Body of pancreas (tissue), 4 donors: ENCODE measurements around the gene IGSF21. TPM values are rescaled to one million over a fixed set of nuclear protein-coding genes. Genes with fewer than 3 reads are reported as not detected.

Source experiments
- ATAC-seq: fragments of 150-250 bp; one replicate; pipeline ENCODE4 v1.9.1; 2016
- DNase-seq, 4 donors: peaks; one replicate each; pipeline ENCODE4 v3.0.0-alpha.2; 2019
- H3K27ac ChIP-seq, 4 donors: fragments of 200-600 bp; sonication (generic); 1 replicate in 3 of 4; 2 replicates in 1 of 4; pipeline versions ENCODE4 v1.5.1 to v1.6.1; 2016 to 2019; ENCODE audit warnings: mild to moderate bottlenecking in 1 of 4, mixed read lengths in 1 of 4, moderate library complexity in 1 of 4
- H3K27me3 ChIP-seq, 2 donors: fragments of 200-600 bp; sonication (generic); one replicate each; pipeline ENCODE4 v1.6.0; 2016; ENCODE audit warnings: mild to moderate bottlenecking in 1 of 2
- H3K36me3 ChIP-seq, 2 donors: fragments of 200-600 bp; sonication (generic); replicated peaks in 1 of 2; 2 replicates each; pipeline ENCODE4 v1.5.1; 2016; ENCODE audit warnings: low read depth in 2 of 2; ENCODE audit not compliant: insufficient read depth in 1 of 2
- H3K4me1 ChIP-seq: fragments of 200-600 bp; sonication (generic); one replicate; pipeline ENCODE4 v1.6.0; 2016
- H3K4me3 ChIP-seq, 2 donors: fragments of 200-600 bp; sonication (generic); 1 replicate in 1 of 2; 2 replicates in 1 of 2; pipeline ENCODE4 v1.5.1; 2016 to 2019
- H3K9me3 ChIP-seq, 3 donors: fragments of 200-600 bp; sonication (generic); 1 replicate in 2 of 3; 2 replicates in 1 of 3; pipeline ENCODE4 v1.5.1; 2016
- POLR2A ChIP-seq, 3 donors: fragments of 450-650 bp; IDR thresholded peaks; one replicate each; pipeline ENCODE4 v1.6.1; 2016; ENCODE audit warnings: antibody characterized with exemption in 3 of 3, mild to moderate bottlenecking in 2 of 3
- WGBS, 2 donors: methylation state at CpG; one replicate each; pipeline ENCODE4 v1.1.5; 2017; 5-methylcytosine and 5-hydroxymethylcytosine counted together
- intact Hi-C: fragments of 100-400 bp; cut with DNase I; formaldehyde crosslinking; loops from one replicate; pipeline ENCODE4 v1.15.1; 2023
- total RNA-seq, 2 donors: library from RNA; depleted of rRNA; stranded (reverse); fragments of >200 nt; gene quantifications; one replicate each; pipeline ENCODE4 v1.1.0, GENCODE V29; 2016
- TF ChIP-seq, protein P1 (sequence below), 7 experiments: fragments of 450-650 bp in 4 of 7; fragments of 200-600 bp in 3 of 7; sonication (generic) in 3 of 7; IDR thresholded peaks; one replicate each; pipeline ENCODE4 v1.5.1; 2016 to 2019; ENCODE audit warnings: antibody characterized with exemption in 7 of 7

IGSF21 gene
- total RNA-seq, 2 donors from 2014 or later = 0.33 to 2.1 TPM

DNA sequence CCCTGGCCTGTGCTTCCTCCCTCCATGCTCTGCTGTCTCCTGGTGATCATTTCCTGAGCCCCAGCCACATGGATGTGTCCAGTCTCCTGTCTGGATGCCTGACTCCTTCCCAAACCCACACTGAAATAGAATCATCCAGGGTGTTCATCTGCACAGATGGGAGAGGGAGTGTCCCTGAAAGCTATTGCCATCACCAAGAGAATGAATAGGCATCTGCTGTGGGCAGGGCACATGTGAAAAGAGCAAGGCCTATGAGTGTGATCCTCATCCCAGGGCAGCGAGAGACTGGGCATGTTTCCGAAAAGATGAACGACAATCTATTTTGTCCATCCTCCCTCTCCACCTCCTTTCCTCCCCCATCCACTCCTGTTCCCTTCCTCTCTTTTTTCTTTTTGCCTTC is 5.0 kb downstream of the IGSF21 start:
- intact Hi-C loops = no loop called here
- WGBS, 2 donors = 79 to 84% methylated on average over 3 of the region's 3 CpGs
- DNase-seq (no peak), ATAC-seq (no peak)
- Histone ChIP-seq H3K4me1 (peaks cover 12% of the 10 kb centered on the region), H3K9me3 (no peaks in the 10 kb centered on the region), H3K27me3 (peaks cover 0 to 33% of the 10 kb centered on the region in 2 donors), H3K36me3 (no peaks in the 10 kb centered on the region), H3K4me3 (no peak overlapping the region), H3K27ac (no peak overlapping the region)
- TF ChIP-seq, protein P1, sequence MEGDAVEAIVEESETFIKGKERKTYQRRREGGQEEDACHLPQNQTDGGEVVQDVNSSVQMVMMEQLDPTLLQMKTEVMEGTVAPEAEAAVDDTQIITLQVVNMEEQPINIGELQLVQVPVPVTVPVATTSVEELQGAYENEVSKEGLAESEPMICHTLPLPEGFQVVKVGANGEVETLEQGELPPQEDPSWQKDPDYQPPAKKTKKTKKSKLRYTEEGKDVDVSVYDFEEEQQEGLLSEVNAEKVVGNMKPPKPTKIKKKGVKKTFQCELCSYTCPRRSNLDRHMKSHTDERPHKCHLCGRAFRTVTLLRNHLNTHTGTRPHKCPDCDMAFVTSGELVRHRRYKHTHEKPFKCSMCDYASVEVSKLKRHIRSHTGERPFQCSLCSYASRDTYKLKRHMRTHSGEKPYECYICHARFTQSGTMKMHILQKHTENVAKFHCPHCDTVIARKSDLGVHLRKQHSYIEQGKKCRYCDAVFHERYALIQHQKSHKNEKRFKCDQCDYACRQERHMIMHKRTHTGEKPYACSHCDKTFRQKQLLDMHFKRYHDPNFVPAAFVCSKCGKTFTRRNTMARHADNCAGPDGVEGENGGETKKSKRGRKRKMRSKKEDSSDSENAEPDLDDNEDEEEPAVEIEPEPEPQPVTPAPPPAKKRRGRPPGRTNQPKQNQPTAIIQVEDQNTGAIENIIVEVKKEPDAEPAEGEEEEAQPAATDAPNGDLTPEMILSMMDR (IDR thresholded peaks at IDR 0.05) = no peak
- TF ChIP-seq POLR2A (IDR thresholded peaks at IDR 0.05) = no peak

GRCh38 chr1:18114726-18115410 is 7.3 kb downstream of the IGSF21 start:
- no peaks in the 10 kb centered on the region for H3K36me3 ChIP-seq
- whole genome bisulfite sequencing, 2 donors = 70 to 71% methylated on average over 3 of the region's 3 CpGs
- no peak for DNase-seq

GRCh38 chr1:18116777-18117176 is 9.2 kb downstream of the IGSF21 start:
- Histone ChIP-seq H3K4me3 (no peak overlapping the region), H3K36me3 (no peaks in the 10 kb centered on the region), H3K27ac (no peak overlapping the region), H3K9me3 (no peaks in the 10 kb centered on the region), H3K27me3 (peaks cover 0 to 4% of the 10 kb centered on the region in 2 donors), H3K4me1 (no peaks in the 10 kb centered on the region)
- ATAC-seq (no peak), DNase-seq (no peak)
- 86 to 92% methylated on average over 1 of the region's 1 CpG for WGBS, 2 donors
- intact Hi-C loops = no loop called here
- TF ChIP-seq, protein P1 (IDR thresholded peaks at IDR 0.05) = no peak
- TF ChIP-seq POLR2A (IDR thresholded peaks at IDR 0.05) = no peak

More at GRCh38 chr1:18114726-18115410, 7.3 kb downstream of the IGSF21 start:
- Histone ChIP-seq H3K27ac (no peak overlapping the region), H3K9me3 (no peaks in the 10 kb centered on the region), H3K4me1 (peaks cover 12% of the 10 kb centered on the region), H3K4me3 (no peak overlapping the region), H3K27me3 (peaks cover 0 to 16% of the 10 kb centered on the region in 2 donors)
- TF ChIP-seq POLR2A (IDR thresholded peaks at IDR 0.05) = no peak
- TF ChIP-seq, protein P1 (IDR thresholded peaks at IDR 0.05) = no peak
- intact Hi-C loops = no loop called here
- ATAC-seq = no peak

DNA sequence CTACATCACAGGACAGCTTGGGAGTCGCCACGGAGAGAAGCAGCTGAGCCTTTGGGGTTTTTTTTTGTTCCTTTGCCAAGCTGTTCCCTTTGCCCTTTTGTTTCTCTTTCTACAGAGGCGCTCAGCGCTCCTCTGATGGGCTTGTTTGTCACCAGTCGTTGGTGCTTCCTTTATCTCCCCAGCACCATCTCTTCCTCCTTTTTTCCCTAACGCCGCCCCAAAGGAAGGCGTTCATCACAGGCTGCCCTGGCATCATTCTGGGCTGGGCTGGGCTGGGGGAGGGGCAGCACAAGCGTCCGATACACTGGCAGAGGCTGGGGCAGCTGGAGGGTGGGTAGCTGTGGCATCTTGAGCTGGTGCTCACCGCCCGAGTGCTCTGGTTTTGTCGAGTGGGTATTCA is 10.5 kb downstream of the IGSF21 start:
- no peaks in the 10 kb centered on the region for H3K36me3 ChIP-seq
- no peak overlapping the region for H3K27ac ChIP-seq
- ATAC-seq (no peak), DNase-seq (peak in 1 of 4 donors; percentile 20)
- no peak for TF ChIP-seq POLR2A (IDR thresholded peaks at IDR 0.05)
- TF ChIP-seq, protein P1 (IDR thresholded peaks at IDR 0.05) = no peak
- no peaks in the 10 kb centered on the region for H3K9me3 ChIP-seq
- no peak overlapping the region for H3K4me3 ChIP-seq
- no peaks in the 10 kb centered on the region for H3K4me1 ChIP-seq
- peaks cover 0 to 4% of the 10 kb centered on the region in 2 donors for H3K27me3 ChIP-seq
- intact Hi-C loops = no loop called here
- 31 to 50% methylated on average over 10 to 13 of the region's 13 CpGs for WGBS, 2 donors

DNA sequence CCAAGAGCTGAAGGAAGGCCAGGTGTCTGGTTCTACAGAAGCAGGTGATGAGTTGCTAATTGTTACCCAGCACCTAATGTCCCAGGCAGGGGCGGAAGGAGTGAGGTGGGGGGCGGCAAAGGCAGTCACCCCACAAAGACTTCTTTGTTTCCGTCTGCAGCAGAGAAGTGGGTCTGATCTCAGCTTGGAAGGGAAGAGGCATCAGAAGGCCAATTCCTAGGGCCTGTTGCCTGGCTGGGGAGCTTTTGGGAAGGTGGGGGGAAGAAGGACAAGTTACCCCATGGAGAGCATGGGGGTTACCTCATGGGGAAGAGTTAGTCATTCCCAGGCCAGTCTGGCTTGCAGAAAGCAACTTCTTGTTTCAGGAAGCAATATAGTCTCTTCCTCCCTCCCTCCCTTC is 10.9 kb downstream of the IGSF21 start:
- WGBS, 2 donors = 25 to 38% methylated on average over 2 to 3 of the region's 3 CpGs
- no peaks in the 10 kb centered on the region for H3K9me3 ChIP-seq
- peaks cover 0 to 4% of the 10 kb centered on the region in 2 donors for H3K27me3 ChIP-seq
- DNase-seq = no peak
- no peak overlapping the region for H3K4me3 ChIP-seq
- no peak for TF ChIP-seq POLR2A (IDR thresholded peaks at IDR 0.05)
- TF ChIP-seq, protein P1 (IDR thresholded peaks at IDR 0.05) = no peak
- no peaks in the 10 kb centered on the region for H3K36me3 ChIP-seq
- no peaks in the 10 kb centered on the region for H3K4me1 ChIP-seq
- H3K27ac ChIP-seq = no peak overlapping the region
- no peak for ATAC-seq
- intact Hi-C loops = no loop called here
